ENCODE measurements around the gene RAD52.
"Not testable (repeated sequence)": the region's sequence is repeated elsewhere in the genome, so short reads cannot be mapped to it uniquely, and the experiment has no call there.

The RAD52 gene

DNA sequence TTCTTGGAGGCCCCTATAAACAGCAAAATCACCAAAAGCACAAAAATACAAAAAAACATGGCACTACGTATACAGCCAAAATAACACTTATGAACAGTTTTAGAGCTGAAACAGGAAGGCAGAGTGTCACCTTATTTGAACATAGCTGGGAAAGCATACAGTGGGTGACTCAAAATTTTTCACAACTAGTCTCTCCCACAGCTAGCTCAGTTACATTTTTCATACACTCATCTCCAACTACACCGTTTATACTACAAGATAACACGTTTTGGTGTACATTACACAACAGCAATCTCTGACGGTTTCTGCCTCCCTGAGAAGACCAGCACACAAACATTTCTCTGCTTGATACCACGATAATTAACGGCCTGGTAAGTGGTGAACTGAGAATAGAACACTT, 2.9 kb downstream of the RAD52 start:
- peak overlapping the region; percentile 7 for H3K4me3 Mint-ChIP-seq
- H3K36me3 Mint-ChIP-seq (ENCODE audit: low read depth), result peaks cover 28% of the 10 kb centered on the region
- H3K27ac Mint-ChIP-seq, result peak overlapping the region; percentile 66
- H3K4me1 Mint-ChIP-seq (ENCODE audit: low read depth), result peaks cover 35% of the 10 kb centered on the region
- no peaks in the 10 kb centered on the region for H3K9me3 Mint-ChIP-seq
- DNase-seq (ENCODE audit: low spot score), result peak; percentile 4
- H3K27me3 Mint-ChIP-seq (ENCODE audit: low read depth), result no peaks in the 10 kb centered on the region

DNA sequence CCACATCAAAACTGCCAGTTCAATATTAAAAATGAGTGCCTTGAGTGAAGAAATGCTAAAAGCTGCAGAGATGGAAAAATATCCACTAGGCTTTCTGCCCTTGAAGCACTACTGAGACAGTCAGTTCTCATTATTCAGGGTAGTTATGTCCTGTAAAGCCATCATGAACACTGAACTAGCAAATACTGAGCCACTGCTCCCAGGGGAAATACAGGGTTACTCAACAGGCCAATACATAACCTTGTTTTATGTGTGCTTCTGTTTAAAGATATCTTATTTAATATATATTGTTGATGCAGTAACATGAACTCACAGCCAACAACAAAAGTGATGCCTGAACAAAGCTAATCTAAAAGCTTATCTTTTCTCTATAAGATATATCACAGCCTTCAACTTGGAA, 3.3 kb downstream of the RAD52 start:
- peaks cover 28% of the 10 kb centered on the region for H3K36me3 Mint-ChIP-seq (ENCODE audit: low read depth)
- H3K27ac Mint-ChIP-seq, result peak overlapping the region; percentile 66
- peaks cover 31% of the 10 kb centered on the region for H3K4me1 Mint-ChIP-seq (ENCODE audit: low read depth)
- no peaks in the 10 kb centered on the region for H3K9me3 Mint-ChIP-seq
- DNase-seq (ENCODE audit: low spot score), result no peak
- no peaks in the 10 kb centered on the region for H3K27me3 Mint-ChIP-seq (ENCODE audit: low read depth)
- H3K4me3 Mint-ChIP-seq, result peak overlapping the region; percentile 7

DNA sequence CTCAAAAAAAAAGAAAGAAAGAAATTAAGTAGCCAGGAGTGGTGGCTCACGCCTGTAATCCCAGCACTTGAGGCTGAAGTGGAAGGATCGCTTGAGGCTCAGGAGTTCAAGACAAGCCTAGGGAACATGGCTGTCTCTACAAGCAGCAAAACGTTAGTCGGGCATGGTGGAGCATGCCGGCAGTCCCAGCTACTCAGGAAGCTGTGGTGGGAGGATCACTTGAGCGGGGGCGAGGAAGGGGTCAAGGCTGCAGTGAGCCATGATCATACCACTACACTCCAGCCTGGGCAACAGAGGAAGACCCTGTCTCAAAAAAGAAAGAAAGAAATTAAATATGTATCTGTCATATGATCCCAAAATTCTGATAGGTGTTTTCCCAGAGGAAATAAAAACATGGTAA, 5.3 kb downstream of the RAD52 start:
- Mint-ChIP-seq H3K27ac (peak overlapping the region; percentile 56), H3K9me3 (no peaks in the 10 kb centered on the region), H3K4me1 (ENCODE audit: low read depth) (peaks cover 29% of the 10 kb centered on the region), H3K4me3 (peak overlapping the region; percentile 15), H3K27me3 (ENCODE audit: low read depth) (no peaks in the 10 kb centered on the region), H3K36me3 (ENCODE audit: low read depth) (peaks cover 45% of the 10 kb centered on the region)
- no peak for DNase-seq (ENCODE audit: low spot score)

GRCh38 chr12:943051-943450, 6.4 kb downstream of the RAD52 start:
- Mint-ChIP-seq H3K4me3 (no peak overlapping the region), H3K4me1 (ENCODE audit: low read depth) (peaks cover 24% of the 10 kb centered on the region), H3K36me3 (ENCODE audit: low read depth) (peaks cover 50% of the 10 kb centered on the region), H3K27ac (no peak overlapping the region), H3K9me3 (no peaks in the 10 kb centered on the region), H3K27me3 (ENCODE audit: low read depth) (no peaks in the 10 kb centered on the region)
- no peak for DNase-seq (ENCODE audit: low spot score)

DNA sequence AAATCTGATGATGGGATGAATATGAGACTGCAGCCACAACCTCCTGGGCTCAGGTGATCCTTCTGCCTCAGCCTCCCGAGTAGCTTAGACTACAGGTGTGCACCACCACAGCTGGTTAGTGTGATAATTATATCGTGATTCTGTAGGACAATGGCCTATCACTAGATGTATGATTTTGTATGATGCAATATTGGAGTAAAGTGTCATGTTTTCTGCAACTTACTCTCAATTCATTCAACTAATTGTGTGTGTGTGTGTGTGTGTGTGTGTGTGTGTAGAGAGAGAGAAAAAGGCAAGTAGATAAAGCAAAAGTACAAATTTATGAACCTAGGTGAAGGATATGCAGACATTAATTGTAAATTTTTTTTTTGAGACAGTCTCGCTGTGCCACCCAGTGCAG, 10.7 kb downstream of the RAD52 start:
- H3K36me3 Mint-ChIP-seq (ENCODE audit: low read depth), result peaks cover 39% of the 10 kb centered on the region
- no peak for DNase-seq (ENCODE audit: low spot score)
- no peaks in the 10 kb centered on the region for H3K9me3 Mint-ChIP-seq
- no peak overlapping the region for H3K27ac Mint-ChIP-seq
- H3K27me3 Mint-ChIP-seq (ENCODE audit: low read depth), result no peaks in the 10 kb centered on the region
- H3K4me3 Mint-ChIP-seq, result no peak overlapping the region
- H3K4me1 Mint-ChIP-seq (ENCODE audit: low read depth), result peaks cover 3% of the 10 kb centered on the region

DNA sequence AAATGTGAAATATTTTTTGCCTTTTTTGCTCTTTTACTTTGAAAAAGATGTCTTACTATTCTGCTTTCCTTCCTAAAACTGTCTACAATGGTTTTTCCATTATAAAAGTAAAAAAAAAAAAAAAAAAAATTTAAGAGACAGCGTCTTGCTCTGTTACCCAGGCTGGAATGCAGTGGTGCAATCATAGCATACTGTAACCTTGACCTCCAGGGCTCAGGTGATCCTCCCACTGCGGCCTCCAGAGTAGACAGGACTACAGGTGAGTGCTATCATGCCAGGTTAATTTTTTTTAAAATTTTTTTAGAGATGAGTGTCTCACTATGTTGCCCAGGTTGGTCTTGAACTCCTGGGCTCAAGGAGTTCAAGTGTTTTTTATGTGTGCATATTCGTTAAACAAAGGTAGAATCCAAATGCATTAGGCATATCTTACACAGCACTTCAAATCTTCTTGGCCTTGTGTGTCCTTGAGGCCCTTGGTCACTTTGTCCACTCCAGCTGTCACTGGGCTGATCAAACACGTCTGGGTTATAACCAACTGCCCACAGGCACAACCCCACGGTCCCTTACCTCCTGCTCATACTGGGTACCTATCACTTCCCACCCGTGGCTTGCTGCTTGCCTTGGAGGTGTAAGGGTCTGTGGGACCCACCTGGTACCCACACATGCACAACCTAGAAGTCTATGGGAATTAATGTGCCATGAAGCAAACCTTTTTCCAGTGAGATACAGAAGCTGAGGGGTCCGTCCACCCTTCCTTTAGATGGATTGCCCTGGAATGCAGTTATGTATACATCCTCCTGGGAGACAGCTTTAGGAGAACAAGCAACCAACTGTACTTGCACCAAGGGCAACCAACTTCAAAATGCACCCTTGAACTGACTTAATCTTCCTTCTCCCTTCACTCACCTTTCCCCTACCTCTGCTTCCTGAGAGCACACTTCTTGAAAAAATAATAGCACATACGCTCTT, 12.8 kb downstream of the RAD52 start:
- Mint-ChIP-seq H3K36me3 (ENCODE audit: low read depth) (peaks cover 33% of the 10 kb centered on the region), H3K4me3 (no peak overlapping the region), H3K27ac (no peak overlapping the region)

DNA sequence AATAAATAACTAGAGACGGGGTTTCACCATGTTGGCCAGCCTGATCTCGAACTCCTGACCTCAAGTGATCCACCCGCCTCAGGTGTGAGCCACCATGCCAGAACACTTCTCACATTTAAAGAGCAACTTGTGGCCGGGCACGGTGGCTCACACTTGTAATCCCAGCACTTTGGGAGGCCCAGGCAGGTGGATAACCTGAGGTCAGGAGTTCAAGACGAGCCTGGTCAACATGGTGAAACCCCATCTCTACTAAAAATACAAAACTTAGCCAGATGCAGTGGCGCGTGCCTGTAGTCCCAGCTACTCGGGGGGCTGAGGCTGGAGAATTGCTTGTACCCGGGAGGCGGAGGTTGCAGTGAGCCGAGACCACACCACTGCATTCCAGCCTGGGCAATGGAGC, 13.6 kb downstream of the RAD52 start:
- H3K9me3 Mint-ChIP-seq, result not testable (repeated sequence)

More for the DNA sequence above, 12.8 kb downstream of the RAD52 start:
- no peaks in the 10 kb centered on the region for H3K27me3 Mint-ChIP-seq (ENCODE audit: low read depth)
- H3K9me3 Mint-ChIP-seq, result no peaks in the 10 kb centered on the region
- H3K4me1 Mint-ChIP-seq (ENCODE audit: low read depth), result peaks cover 2% of the 10 kb centered on the region
- no peak for DNase-seq (ENCODE audit: low spot score)

GRCh38 chr12:931591-931990, 17.9 kb downstream of the RAD52 start:
- no peak for DNase-seq (ENCODE audit: low spot score)
- Mint-ChIP-seq H3K9me3 (no peaks in the 10 kb centered on the region), H3K27me3 (ENCODE audit: low read depth) (no peaks in the 10 kb centered on the region), H3K4me1 (ENCODE audit: low read depth) (peaks cover 2% of the 10 kb centered on the region), H3K27ac (no peak overlapping the region), H3K4me3 (no peak overlapping the region), H3K36me3 (ENCODE audit: low read depth) (peaks cover 29% of the 10 kb centered on the region)

More for the DNA sequence above, 13.6 kb downstream of the RAD52 start:
- H3K27me3 Mint-ChIP-seq (ENCODE audit: low read depth); H3K27ac Mint-ChIP-seq; DNase-seq (ENCODE audit: low spot score); H3K4me1 Mint-ChIP-seq (ENCODE audit: low read depth); H3K4me3 Mint-ChIP-seq: not testable (repeated sequence)
- peaks cover 34% of the 10 kb centered on the region for H3K36me3 Mint-ChIP-seq (ENCODE audit: low read depth)

GRCh38 chr12:931060-931459, 18.4 kb downstream of the RAD52 start:
- no peak overlapping the region for H3K4me3 Mint-ChIP-seq
- DNase-seq (ENCODE audit: low spot score), result no peak
- H3K36me3 Mint-ChIP-seq (ENCODE audit: low read depth), result peaks cover 32% of the 10 kb centered on the region
- no peak overlapping the region for H3K27ac Mint-ChIP-seq
- peaks cover 2% of the 10 kb centered on the region for H3K4me1 Mint-ChIP-seq (ENCODE audit: low read depth)
- no peaks in the 10 kb centered on the region for H3K9me3 Mint-ChIP-seq
- H3K27me3 Mint-ChIP-seq (ENCODE audit: low read depth), result no peaks in the 10 kb centered on the region

DNA sequence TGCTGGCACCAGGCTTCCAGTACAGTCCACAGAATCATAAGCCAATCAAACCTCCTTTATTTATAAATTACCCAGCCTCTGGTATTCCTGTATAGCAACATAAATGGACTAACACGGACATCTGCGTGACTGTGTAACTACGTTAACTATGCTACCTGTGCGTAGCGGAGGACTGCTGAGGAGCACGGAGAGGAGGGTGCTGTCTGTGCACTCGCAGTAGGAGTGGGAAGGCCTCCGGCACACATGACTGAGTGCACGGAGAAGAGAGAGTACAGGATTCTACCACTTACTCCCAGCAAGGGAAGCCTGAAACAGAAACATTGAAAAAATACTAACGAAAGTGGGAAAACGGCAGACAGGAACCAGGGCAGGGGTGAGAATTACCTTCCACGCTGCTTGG, 22.9 kb downstream of the RAD52 start:
- Mint-ChIP-seq H3K4me1 (ENCODE audit: low read depth) (no peaks in the 10 kb centered on the region), H3K27ac (peak overlapping the region; percentile 21), H3K4me3 (no peak overlapping the region), H3K9me3 (no peaks in the 10 kb centered on the region), H3K36me3 (ENCODE audit: low read depth) (peaks cover 42% of the 10 kb centered on the region), H3K27me3 (ENCODE audit: low read depth) (no peaks in the 10 kb centered on the region)
- no peak for DNase-seq (ENCODE audit: low spot score)

- no peak for DNase-seq (ENCODE audit: low spot score)
- H3K36me3 Mint-ChIP-seq (ENCODE audit: low read depth), result peaks cover 42% of the 10 kb centered on the region
- no peak overlapping the region for H3K4me3 Mint-ChIP-seq
- no peaks in the 10 kb centered on the region for H3K9me3 Mint-ChIP-seq
- H3K27ac Mint-ChIP-seq, result no peak overlapping the region
- H3K27me3 Mint-ChIP-seq (ENCODE audit: low read depth), result no peaks in the 10 kb centered on the region
- H3K4me1 Mint-ChIP-seq (ENCODE audit: low read depth), result no peaks in the 10 kb centered on the region
Measured at GRCh38 chr12:922285-922684, 27.2 kb downstream of the RAD52 start.

DNA sequence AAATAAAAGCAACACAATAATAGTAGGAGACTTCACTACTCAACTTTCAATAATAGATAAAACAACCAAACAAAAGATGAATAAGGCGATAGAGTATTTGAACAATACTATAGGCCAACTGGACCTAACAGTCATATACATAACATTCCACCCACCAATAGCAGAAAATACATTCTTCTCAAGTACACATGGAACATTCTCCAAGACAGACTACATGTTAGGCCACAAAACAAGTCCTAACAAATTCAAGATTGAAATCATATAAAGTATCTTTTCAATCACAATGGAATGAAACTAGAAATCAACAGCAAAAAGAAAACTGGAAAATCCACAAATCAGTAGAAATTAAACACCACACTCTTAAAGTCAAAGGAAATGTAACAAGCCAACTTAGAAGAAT, 28.8 kb downstream of the RAD52 start:
- Mint-ChIP-seq H3K27me3 (ENCODE audit: low read depth) (no peaks in the 10 kb centered on the region), H3K36me3 (ENCODE audit: low read depth) (peaks cover 47% of the 10 kb centered on the region), H3K9me3 (no peaks in the 10 kb centered on the region), H3K4me1 (ENCODE audit: low read depth) (peaks cover 4% of the 10 kb centered on the region), H3K27ac (peak overlapping the region; percentile 27), H3K4me3 (no peak overlapping the region)
- no peak for DNase-seq (ENCODE audit: low spot score)

DNA sequence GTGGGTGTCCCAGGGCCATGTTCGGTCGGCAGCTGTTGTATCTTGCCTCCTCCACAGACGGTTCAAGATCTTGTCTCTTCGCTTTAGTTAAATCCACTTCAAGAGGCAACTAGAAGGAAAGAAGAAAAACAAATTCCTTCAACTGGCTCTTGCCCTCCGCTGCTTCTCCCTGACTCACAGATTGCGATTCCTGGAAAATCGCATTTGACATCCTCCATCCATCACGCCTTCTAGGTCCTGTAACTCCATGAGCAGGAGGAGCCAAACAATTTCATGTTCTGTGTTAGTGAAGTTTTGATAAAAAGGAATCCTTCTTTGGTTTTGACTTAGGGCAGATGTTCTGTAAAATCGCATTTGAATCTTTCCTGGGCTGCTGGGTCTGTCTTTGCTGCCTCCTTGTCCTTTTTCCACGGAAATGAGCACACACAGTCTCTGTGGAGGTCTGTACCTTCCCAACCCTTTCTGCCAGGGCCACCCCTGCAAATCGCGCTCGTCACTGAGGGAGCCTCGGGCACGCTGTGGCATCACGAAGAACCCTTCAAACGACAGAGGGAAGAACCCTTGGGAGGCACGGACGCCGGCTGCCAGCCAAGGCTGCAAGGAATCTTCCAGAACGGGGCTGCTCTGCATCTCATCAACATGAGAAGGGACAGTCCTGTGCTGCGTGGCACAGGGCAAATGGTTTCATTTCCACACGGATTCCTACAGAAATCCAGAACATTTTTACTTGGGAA, 32.6 kb downstream of the RAD52 start:
- Mint-ChIP-seq H3K4me1 (ENCODE audit: low read depth) (peaks cover 17% of the 10 kb centered on the region), H3K27me3 (ENCODE audit: low read depth) (no peaks in the 10 kb centered on the region), H3K9me3 (no peaks in the 10 kb centered on the region), H3K4me3 (no peak overlapping the region), H3K27ac (peak overlapping the region; percentile 43), H3K36me3 (ENCODE audit: low read depth) (peaks cover 58% of the 10 kb centered on the region)
- DNase-seq (ENCODE audit: low spot score), result no peak

DNA sequence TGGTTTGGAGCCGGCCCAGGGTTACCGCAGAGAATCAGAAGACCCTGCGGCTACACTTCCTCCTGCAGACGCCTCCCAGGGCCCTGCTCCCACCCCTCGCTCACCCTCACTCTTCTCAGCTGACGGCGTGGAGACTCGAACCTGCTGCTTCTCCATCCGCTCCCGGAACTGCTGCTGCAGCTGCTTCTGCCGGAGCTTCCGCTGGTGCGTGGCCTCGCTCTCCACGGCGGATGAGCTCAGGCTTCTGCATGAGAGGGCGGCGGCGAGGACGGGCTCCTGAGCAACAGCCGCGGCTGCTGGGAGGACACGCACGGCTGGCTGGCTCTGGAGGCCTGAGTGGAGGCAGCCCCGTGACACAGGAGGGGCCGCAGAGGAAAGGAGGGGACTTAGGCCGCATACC, 33.3 kb downstream of the RAD52 start:
- H3K36me3 Mint-ChIP-seq (ENCODE audit: low read depth), result peaks cover 59% of the 10 kb centered on the region
- no peak for DNase-seq (ENCODE audit: low spot score)
- H3K4me3 Mint-ChIP-seq, result peak overlapping the region; percentile 71
- H3K27me3 Mint-ChIP-seq (ENCODE audit: low read depth), result no peaks in the 10 kb centered on the region
- no peaks in the 10 kb centered on the region for H3K9me3 Mint-ChIP-seq
- H3K27ac Mint-ChIP-seq, result no peak overlapping the region
- peaks cover 17% of the 10 kb centered on the region for H3K4me1 Mint-ChIP-seq (ENCODE audit: low read depth)
